HepG2 (cell line): ENCODE data around the gene THSD1. TPM values are rescaled to one million over a fixed set of nuclear protein-coding genes. Genes with fewer than 3 reads are reported as not detected.

Source experiments
- ADNP ChIP-seq: sonication (generic); formaldehyde crosslinking; IDR thresholded peaks from 2 replicates; pipeline ENCODE4 v1.4.0; 2020; ENCODE audit warnings: missing genetic modification reagents
- ATAD3A ChIP-seq: sonication (generic); formaldehyde crosslinking; IDR thresholded peaks from 2 replicates; pipeline ENCODE4 v1.4.0; 2020; ENCODE audit warnings: missing genetic modification reagents
- BORCS8-MEF2B ChIP-seq: sonication (generic); formaldehyde crosslinking; IDR thresholded peaks from 2 replicates; pipeline ENCODE4 v1.8.0; 2022; ENCODE audit warnings: mild to moderate bottlenecking, missing genetic modification reagents
- ESRRA ChIP-seq: sonication (generic); formaldehyde crosslinking; IDR thresholded peaks from 2 replicates; pipeline ENCODE4 v1.5.1; 2020; ENCODE audit warnings: mild to moderate bottlenecking, low read depth, missing genetic modification reagents
- FOXK1 ChIP-seq: sonication (generic); formaldehyde crosslinking; IDR thresholded peaks from 2 replicates; pipeline ENCODE4 v1.4.0; 2020; ENCODE audit warnings: low read depth, missing genetic modification reagents, borderline replicate concordance
- KDM6A ChIP-seq: IDR thresholded peaks from 2 replicates; pipeline ENCODE4 v1.6.1; 2016; ENCODE audit warnings: low read depth
- LCORL ChIP-seq, 2 experiments: fragments of 450-650 bp in 1 of 2; sonication (generic) in 1 of 2; formaldehyde crosslinking in 1 of 2; IDR thresholded peaks; 2 replicates each; pipeline versions ENCODE4 v1.5.0 to v1.6.1; 2017 to 2020; ENCODE audit warnings: antibody characterized with exemption in 1 of 2, missing genetic modification reagents in 1 of 2
- MTA1 ChIP-seq: sonication (generic); formaldehyde crosslinking; IDR thresholded peaks from 2 replicates; pipeline ENCODE4 v1.4.0; 2020; ENCODE audit warnings: missing genetic modification reagents, mild to moderate bottlenecking, borderline replicate concordance
- NFE2 ChIP-seq: sonication (generic); formaldehyde crosslinking; IDR thresholded peaks from 2 replicates; pipeline ENCODE4 v1.4.0; 2020; ENCODE audit warnings: missing genetic modification reagents
- PCBP2 ChIP-seq: fragments of 200-400 bp; formaldehyde crosslinking; optimal IDR thresholded peaks from 2 replicates; pipeline ENCODE3; 2018; ENCODE audit warnings: low read length, low read depth; ENCODE audit not compliant: poor library complexity, severe bottlenecking
- SRSF9 ChIP-seq: fragments of 200-400 bp; formaldehyde crosslinking; IDR thresholded peaks from 2 replicates; pipeline ENCODE4 v1.6.1; 2018; ENCODE audit warnings: borderline replicate concordance, mild to moderate bottlenecking, low read depth, low read length; ENCODE audit not compliant: insufficient read depth, poor library complexity, severe bottlenecking
- ZNF510 ChIP-seq: sonication (generic); formaldehyde crosslinking; IDR thresholded peaks from 2 replicates; pipeline ENCODE4 v1.4.0; 2020; ENCODE audit warnings: low read depth, mild to moderate bottlenecking, missing genetic modification reagents
- ZNF614 ChIP-seq: IDR thresholded peaks from 2 replicates; pipeline ENCODE4 v1.6.1; 2018; ENCODE audit warnings: missing biosample characterization, missing genetic modification reagents, inconsistent platforms, borderline replicate concordance
- polyA plus RNA-seq, 8 experiments: library from polyadenylated mRNA; depleted of rRNA in 3 of 8; stranded (reverse) in 7 of 8; unstranded in 1 of 8; fragments of >200 nt; fragmentation: Illumina TruSeq in 4 of 8; extraction: Trizol in 4 of 8; gene quantifications; 2 replicates each; pipeline versions ENCODE4 v1.2.1 to v1.2.3, GENCODE V29; 2011 to 2016; ENCODE audit warnings: low read depth in 4 of 8, missing spikeins in 1 of 8, mixed read lengths in 1 of 8; ENCODE audit not compliant: insufficient read depth in 1 of 8
- total RNA-seq, 5 experiments: library from RNA; depleted of rRNA; stranded (reverse); fragments of >200 nt; fragmentation: Illumina TruSeq; extraction: Trizol; gene quantifications; 2 replicates each; pipeline ENCODE4 v1.2.3, GENCODE V29; 2016; ENCODE audit warnings: low read depth in 1 of 5
- TF ChIP-seq, protein P1 (sequence below): sonication (generic); formaldehyde crosslinking; IDR thresholded peaks from 2 replicates; pipeline ENCODE4 v1.4.0; 2020; ENCODE audit warnings: missing genetic modification reagents
- TF ChIP-seq, protein P2 (sequence below): sonication (generic); formaldehyde crosslinking; conservative IDR thresholded peaks from 2 replicates; pipeline ENCODE4 v1.4.0; 2020; ENCODE audit warnings: missing genetic modification reagents
- TF ChIP-seq, protein P3 (sequence below): sonication (generic); formaldehyde crosslinking; IDR thresholded peaks from 2 replicates; pipeline ENCODE4 v1.8.1; 2023; ENCODE audit warnings: mild to moderate bottlenecking, missing genetic modification reagents
- TF ChIP-seq, protein P4 (sequence below): sonication (generic); formaldehyde crosslinking; IDR thresholded peaks from 2 replicates; pipeline ENCODE4 v1.5.0; 2020; ENCODE audit warnings: missing genetic modification reagents, mild to moderate bottlenecking, borderline replicate concordance
- TF ChIP-seq, protein P5 (sequence below): IDR thresholded peaks from 2 replicates; pipeline ENCODE4 v1.6.1; 2018; ENCODE audit warnings: missing genetic modification reagents
- TF ChIP-seq, protein P6 (sequence below): sonication (generic); formaldehyde crosslinking; IDR thresholded peaks from 2 replicates; pipeline ENCODE4 v1.5.1; 2020; ENCODE audit warnings: missing genetic modification reagents, mild to moderate bottlenecking, borderline replicate concordance
- TF ChIP-seq, protein P7 (sequence below): sonication (generic); formaldehyde crosslinking; IDR thresholded peaks from 2 replicates; pipeline ENCODE4 v1.4.0; 2020; ENCODE audit warnings: mild to moderate bottlenecking, missing genetic modification reagents

Gene THSD1
- total and polyA plus RNA-seq, 2 of the 13 experiments (the other 11 are each of a cell fraction or from before 2014, with no cell fraction given): 0.11 to 0.15 TPM

DNA sequence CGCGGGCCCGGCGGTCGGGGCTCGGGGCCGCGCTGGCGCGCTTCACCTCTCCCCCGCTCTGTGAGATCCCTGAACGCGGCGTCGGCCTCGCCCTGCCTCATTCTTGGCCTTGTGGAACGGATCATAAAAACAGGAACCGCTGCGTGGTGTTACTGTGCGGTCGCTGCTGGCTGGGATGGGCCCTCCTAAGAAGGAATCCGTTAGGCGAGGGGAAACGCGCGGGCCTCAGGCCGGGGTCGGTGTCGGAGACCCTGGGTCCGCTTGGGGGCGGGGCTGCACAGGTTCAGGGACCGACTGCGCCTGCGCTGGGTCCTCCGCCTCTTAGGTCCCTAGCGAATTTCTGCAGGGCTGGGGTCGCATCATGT lies 49.7 kb upstream of the THSD1 start (continued):
- TF ChIP-seq, protein P1, sequence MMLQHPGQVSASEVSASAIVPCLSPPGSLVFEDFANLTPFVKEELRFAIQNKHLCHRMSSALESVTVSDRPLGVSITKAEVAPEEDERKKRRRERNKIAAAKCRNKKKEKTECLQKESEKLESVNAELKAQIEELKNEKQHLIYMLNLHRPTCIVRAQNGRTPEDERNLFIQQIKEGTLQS (CRISPR knock-in tag): no peak
- TF ChIP-seq MTA1 (CRISPR knock-in tag) (no peak), ZNF510 (no peak), KDM6A (CRISPR knock-in tag) (no peak), LCORL (IDR thresholded peaks at IDR 0.05) (no peak), LCORL (CRISPR knock-in tag; IDR thresholded peaks at IDR 0.05) (no peak), ESRRA (CRISPR knock-in tag) (no peak), NFE2 (CRISPR knock-in tag) (no peak), ZNF614 (CRISPR knock-in tag) (no peak), ATAD3A (CRISPR knock-in tag) (no peak), ADNP (CRISPR knock-in tag) (no peak), PCBP2 (no peak), BORCS8-MEF2B (CRISPR knock-in tag) (no peak; the same call in 1 of the 2 replicates), SRSF9 (no peak), FOXK1 (no peak)
- TF ChIP-seq, protein P2, sequence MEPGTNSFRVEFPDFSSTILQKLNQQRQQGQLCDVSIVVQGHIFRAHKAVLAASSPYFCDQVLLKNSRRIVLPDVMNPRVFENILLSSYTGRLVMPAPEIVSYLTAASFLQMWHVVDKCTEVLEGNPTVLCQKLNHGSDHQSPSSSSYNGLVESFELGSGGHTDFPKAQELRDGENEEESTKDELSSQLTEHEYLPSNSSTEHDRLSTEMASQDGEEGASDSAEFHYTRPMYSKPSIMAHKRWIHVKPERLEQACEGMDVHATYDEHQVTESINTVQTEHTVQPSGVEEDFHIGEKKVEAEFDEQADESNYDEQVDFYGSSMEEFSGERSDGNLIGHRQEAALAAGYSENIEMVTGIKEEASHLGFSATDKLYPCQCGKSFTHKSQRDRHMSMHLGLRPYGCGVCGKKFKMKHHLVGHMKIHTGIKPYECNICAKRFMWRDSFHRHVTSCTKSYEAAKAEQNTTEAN (CRISPR knock-in tag): no peak; the same call in 1 of the 2 replicates
- TF ChIP-seq, protein P3, sequence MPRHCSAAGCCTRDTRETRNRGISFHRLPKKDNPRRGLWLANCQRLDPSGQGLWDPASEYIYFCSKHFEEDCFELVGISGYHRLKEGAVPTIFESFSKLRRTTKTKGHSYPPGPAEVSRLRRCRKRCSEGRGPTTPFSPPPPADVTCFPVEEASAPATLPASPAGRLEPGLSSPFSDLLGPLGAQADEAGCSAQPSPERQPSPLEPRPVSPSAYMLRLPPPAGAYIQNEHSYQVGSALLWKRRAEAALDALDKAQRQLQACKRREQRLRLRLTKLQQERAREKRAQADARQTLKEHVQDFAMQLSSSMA (CRISPR knock-in tag): no peak
- TF ChIP-seq, protein P4, sequence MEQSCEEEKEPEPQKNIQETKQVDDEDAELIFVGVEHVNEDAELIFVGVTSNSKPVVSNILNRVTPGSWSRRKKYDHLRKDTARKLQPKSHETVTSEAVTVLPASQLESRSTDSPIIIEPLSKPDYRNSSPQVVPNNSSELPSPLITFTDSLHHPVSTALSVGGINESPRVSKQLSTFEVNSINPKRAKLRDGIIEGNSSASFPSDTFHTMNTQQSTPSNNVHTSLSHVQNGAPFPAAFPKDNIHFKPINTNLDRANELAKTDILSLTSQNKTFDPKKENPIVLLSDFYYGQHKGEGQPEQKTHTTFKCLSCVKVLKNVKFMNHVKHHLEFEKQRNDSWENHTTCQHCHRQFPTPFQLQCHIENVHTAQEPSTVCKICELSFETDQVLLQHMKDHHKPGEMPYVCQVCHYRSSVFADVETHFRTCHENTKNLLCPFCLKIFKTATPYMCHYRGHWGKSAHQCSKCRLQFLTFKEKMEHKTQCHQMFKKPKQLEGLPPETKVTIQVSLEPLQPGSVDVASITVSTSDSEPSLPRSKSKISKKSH (CRISPR knock-in tag): no peak
- TF ChIP-seq, protein P5, sequence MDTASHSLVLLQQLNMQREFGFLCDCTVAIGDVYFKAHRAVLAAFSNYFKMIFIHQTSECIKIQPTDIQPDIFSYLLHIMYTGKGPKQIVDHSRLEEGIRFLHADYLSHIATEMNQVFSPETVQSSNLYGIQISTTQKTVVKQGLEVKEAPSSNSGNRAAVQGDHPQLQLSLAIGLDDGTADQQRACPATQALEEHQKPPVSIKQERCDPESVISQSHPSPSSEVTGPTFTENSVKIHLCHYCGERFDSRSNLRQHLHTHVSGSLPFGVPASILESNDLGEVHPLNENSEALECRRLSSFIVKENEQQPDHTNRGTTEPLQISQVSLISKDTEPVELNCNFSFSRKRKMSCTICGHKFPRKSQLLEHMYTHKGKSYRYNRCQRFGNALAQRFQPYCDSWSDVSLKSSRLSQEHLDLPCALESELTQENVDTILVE (CRISPR knock-in tag): no peak
- TF ChIP-seq, protein P6, sequence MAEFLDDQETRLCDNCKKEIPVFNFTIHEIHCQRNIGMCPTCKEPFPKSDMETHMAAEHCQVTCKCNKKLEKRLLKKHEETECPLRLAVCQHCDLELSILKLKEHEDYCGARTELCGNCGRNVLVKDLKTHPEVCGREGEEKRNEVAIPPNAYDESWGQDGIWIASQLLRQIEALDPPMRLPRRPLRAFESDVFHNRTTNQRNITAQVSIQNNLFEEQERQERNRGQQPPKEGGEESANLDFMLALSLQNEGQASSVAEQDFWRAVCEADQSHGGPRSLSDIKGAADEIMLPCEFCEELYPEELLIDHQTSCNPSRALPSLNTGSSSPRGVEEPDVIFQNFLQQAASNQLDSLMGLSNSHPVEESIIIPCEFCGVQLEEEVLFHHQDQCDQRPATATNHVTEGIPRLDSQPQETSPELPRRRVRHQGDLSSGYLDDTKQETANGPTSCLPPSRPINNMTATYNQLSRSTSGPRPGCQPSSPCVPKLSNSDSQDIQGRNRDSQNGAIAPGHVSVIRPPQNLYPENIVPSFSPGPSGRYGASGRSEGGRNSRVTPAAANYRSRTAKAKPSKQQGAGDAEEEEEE (CRISPR knock-in tag): no peak
- TF ChIP-seq, protein P7, sequence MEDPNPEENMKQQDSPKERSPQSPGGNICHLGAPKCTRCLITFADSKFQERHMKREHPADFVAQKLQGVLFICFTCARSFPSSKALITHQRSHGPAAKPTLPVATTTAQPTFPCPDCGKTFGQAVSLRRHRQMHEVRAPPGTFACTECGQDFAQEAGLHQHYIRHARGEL: no peak
